Measurements from ENCODE around the gene PIGM.

DNA sequence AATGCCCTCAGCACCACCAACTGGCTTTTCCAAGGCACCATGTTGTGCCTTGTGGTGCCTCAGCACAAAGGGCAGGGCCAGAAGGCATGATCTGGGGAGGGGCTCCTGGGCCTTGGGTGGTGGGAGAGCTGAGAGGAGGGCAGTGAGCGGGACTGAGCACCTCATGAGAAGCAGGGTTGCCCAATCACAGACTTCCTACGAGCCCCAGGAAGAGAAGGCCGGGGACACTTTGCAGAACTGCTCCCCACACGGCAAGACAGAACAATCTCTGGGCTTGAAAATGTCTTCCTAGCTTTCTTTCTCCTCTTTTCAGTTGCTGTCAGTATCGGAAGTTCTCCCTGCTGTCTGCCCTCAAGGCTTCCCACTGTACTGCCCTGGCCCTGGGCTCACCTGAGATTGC lies 31.4 kb upstream of the PIGM start:
- TF ChIP-seq, protein P1, sequence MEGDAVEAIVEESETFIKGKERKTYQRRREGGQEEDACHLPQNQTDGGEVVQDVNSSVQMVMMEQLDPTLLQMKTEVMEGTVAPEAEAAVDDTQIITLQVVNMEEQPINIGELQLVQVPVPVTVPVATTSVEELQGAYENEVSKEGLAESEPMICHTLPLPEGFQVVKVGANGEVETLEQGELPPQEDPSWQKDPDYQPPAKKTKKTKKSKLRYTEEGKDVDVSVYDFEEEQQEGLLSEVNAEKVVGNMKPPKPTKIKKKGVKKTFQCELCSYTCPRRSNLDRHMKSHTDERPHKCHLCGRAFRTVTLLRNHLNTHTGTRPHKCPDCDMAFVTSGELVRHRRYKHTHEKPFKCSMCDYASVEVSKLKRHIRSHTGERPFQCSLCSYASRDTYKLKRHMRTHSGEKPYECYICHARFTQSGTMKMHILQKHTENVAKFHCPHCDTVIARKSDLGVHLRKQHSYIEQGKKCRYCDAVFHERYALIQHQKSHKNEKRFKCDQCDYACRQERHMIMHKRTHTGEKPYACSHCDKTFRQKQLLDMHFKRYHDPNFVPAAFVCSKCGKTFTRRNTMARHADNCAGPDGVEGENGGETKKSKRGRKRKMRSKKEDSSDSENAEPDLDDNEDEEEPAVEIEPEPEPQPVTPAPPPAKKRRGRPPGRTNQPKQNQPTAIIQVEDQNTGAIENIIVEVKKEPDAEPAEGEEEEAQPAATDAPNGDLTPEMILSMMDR (conservative IDR thresholded peaks at IDR 0.05): no peak
- TF ChIP-seq ZFX (IDR thresholded peaks at IDR 0.05): no peak

All from C4-2B (cell line).